ENCODE measurements around the gene CDH23.

Gene CDH23

GRCh38 chr10:71547312-71547711, 150.6 kb downstream of the CDH23 start:
- no peak overlapping the region for H3K4me3 ChIP-seq (ENCODE audit: low read depth, low read length)
- no peak for TF ChIP-seq CTCF (IDR thresholded peaks at IDR 0.05; ENCODE audit: borderline replicate concordance, insufficient read depth, low read depth, low read length)

GRCh38 chr10:71547876-71548846, 151.4 kb downstream of the CDH23 start:
- TF ChIP-seq CTCF (IDR thresholded peaks at IDR 0.05; ENCODE audit: borderline replicate concordance, insufficient read depth, low read depth, low read length) = peak; percentile 53; the same call in 1 of the 2 replicates
- no peak overlapping the region for H3K4me3 ChIP-seq (ENCODE audit: low read depth, low read length)

GRCh38 chr10:71549766-71550533, 153.2 kb downstream of the CDH23 start:
- TF ChIP-seq CTCF (IDR thresholded peaks at IDR 0.05; ENCODE audit: borderline replicate concordance, insufficient read depth, low read depth, low read length) = no peak
- H3K4me3 ChIP-seq (ENCODE audit: low read depth, low read length) = no peak overlapping the region

- no peak for TF ChIP-seq CTCF (IDR thresholded peaks at IDR 0.05; ENCODE audit: borderline replicate concordance, insufficient read depth, low read depth, low read length)
Observed at GRCh38 chr10:71550628-71551027, 153.9 kb downstream of the CDH23 start.

GRCh38 chr10:71551970-71552369, 155.2 kb downstream of the CDH23 start:
- H3K4me3 ChIP-seq (ENCODE audit: low read depth, low read length) = no peak overlapping the region
- TF ChIP-seq CTCF (IDR thresholded peaks at IDR 0.05; ENCODE audit: borderline replicate concordance, insufficient read depth, low read depth, low read length) = no peak

More at GRCh38 chr10:71550628-71551027, 153.9 kb downstream of the CDH23 start:
- no peak overlapping the region for H3K4me3 ChIP-seq (ENCODE audit: low read depth, low read length)

DNA sequence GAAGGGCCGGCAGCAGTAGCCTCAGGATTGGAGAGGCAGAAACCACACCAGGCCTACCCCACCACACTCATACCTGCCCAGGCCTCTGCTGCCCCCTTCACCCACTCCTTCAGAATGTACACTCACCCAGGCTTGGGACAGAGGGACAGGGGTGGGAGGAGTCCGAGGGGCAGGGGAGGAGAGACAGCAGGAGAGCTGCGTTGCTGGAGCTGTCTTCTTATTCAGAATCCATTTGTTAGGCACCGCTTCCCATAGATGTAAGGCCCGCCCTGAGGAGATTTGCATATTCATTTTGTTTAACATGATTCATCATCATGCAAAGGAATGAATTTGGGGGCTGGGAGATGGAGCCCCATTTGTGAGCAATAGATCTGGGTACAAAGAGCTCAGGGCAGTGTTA, 156.7 kb downstream of the CDH23 start:
- no peak for TF ChIP-seq CTCF (IDR thresholded peaks at IDR 0.05; ENCODE audit: borderline replicate concordance, insufficient read depth, low read depth, low read length)
- no peak overlapping the region for H3K4me3 ChIP-seq (ENCODE audit: low read depth, low read length)

All from GM12875 (cell line).